GM21423 (cell line): Measurements from ENCODE around the gene PKMYT1.
"Not testable (repeated sequence)": the region's sequence is repeated elsewhere in the genome, so short reads cannot be mapped to it uniquely, and the experiment has no call there.

Experiments used
- ATAC-seq: cut with Tn5 transposase; IDR thresholded peaks from one replicate; pipeline ENCODE4 v1.9.1; 2021; ENCODE audit warnings: mild to moderate bottlenecking, moderate library complexity; ENCODE audit not compliant: unreplicated experiment

PKMYT1 gene

DNA sequence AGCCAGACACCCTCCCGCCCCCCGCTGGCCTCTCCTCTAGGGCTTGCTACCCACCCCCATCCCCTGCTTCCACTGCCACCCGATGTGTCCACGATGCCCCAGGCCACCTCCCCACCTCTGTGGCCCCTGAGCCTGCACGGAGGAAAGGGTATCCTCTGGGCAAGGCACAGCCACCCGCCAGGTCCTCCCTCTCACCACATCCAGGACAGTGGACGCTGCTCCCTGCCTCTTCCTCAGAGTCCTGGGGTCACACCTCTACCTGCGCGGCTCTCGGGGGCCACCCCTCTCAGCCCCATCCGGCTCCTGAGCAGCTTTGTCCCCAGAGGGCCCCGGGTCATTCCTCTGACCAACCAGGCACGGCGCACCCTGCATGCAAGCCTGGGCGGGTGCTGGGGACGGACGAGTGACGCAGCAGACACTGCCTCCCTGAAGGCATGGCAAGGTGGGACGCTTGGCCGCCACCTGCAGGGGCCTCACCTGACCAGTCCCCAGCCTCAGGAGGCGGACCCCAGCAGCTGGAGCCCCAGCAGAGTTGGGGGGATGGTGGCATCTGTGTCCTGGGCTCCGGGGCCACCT is 43.7 kb downstream of the PKMYT1 start:
- no peak for ATAC-seq

GRCh38 chr16:2934450-2934849 is 45.8 kb downstream of the PKMYT1 start:
- no peak for ATAC-seq

- ATAC-seq: no peak
Observed at GRCh38 chr16:2933701-2934100, 46.5 kb downstream of the PKMYT1 start.

- no peak for ATAC-seq
Observed at GRCh38 chr16:2933136-2933535, 47.1 kb downstream of the PKMYT1 start.

- ATAC-seq: not testable (repeated sequence)
Observed at GRCh38 chr16:2931231-2931914, 48.9 kb downstream of the PKMYT1 start.

GRCh38 chr16:2930236-2930635 is 50.0 kb downstream of the PKMYT1 start:
- ATAC-seq: no peak

GRCh38 chr16:2929693-2930092 is 50.6 kb downstream of the PKMYT1 start:
- ATAC-seq: no peak

DNA sequence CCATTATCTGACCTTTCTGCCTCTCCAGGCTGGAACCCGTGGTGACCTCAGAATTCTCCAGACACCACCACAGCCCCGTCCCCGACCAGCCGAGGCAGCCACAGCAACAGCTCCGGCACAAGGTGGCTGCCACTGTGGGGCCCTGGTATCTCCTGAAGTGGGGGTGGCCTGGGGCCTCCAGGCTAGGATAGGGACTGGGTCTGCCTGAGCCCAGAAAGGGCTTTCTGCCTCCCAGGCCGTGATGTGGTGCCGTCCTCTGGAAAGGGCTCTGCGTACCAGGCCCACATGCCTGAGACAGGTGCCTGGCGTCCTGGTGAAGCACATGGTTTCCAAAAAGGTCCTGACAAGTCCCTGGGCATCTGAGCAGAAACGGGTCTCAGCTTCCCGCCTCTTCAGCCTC is 51.5 kb downstream of the PKMYT1 start:
- no peak for ATAC-seq

DNA sequence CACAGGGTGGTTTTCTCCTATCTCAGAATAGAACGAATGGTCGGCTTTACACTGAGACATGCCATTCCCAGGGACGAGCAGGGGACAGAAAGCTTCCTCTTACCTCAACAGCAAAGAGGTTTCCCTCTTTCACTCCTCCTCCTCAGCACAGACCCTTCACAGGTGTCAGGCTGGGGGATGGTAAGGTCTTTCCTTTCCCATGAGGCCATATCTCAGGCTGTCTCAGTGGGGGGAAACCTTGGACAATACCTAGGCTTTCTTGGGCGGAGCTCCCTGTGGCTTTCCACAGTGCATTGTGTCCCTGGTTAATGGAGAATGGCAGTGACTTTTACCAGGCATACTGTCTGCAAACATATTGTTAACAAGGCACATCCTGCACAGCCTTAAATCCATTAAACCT is 52.1 kb downstream of the PKMYT1 start:
- not testable (repeated sequence) for ATAC-seq

DNA sequence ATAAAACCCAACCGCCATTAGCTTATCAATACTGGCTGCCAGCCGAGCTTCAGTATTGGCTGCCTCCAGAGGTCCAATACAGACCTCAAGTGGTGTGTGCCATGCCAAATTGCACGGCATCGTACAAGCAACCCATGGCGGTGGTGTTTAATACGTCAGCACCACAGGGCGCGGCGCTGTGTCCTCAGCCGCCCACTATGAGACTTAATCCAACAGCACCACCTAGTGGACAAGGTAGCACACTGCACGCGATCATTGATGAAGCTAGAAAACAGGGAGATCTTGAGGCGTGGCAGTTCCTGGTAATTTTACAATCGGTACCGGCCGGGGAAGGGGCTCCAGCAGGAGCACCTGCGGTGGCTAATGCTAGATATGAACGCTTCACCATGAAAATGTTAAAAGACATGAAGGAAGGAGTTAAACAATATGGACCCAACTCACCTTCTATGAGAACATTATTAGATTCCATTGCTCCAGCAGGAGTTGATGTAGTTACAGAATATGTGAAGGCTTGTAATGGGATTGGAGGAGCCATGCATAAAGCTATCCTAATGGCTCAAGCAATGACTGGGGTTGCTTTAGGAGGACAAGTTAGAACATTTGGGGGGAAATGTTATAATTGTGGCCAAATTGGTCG is 53.1 kb downstream of the PKMYT1 start:
- ATAC-seq: peak; percentile 73

GRCh38 chr16:2926650-2926999 is 53.6 kb downstream of the PKMYT1 start:
- ATAC-seq: no peak

- ATAC-seq: no peak
Observed at GRCh38 chr16:2925951-2926649, 54.1 kb downstream of the PKMYT1 start.

DNA sequence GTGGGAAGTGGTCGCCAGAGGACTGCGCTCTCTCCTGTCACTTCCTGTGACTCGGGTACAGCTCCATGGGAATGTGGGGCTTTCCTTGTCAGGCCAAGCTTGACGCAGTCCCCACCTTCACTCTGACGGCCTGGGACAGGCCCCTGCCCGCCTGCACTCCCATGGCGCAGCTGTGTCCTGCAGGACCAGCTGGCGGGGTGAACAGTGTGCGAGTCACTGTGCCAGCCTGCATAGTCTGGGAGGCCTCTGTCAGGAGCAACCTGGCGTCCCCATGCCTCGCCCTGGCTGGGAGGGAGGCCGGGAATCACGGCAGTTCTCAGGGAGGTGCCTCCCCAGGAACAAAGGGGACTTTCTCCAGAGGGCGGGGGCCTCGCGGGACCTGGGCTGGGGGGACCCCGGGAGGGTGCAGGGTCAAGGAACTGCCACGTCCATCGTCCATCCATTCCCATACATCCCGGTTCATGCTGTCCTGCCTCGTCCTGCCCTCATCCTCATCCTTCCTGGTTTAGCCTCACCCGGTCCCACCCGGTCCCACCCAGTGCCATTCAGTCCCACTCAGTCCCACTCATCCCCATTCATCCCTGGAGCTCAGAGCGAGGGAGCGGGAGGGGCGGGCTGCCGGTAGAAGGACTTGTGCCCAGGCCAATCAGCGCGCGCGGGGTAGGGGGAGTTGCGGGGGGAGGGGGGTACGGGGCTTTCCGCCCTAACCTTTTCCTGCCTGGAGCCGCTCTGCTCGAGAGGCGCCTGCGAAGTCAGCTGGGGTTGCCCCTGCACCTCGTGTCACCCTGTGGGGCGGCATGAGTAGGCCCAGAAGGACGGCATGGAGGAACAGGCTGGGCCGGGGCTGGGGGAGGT is 55.1 kb downstream of the PKMYT1 start:
- no peak for ATAC-seq

- ATAC-seq: no peak
Observed at GRCh38 chr16:2923481-2923880, 56.8 kb downstream of the PKMYT1 start.
